ENCODE results near the gene NFASC. TPM values are rescaled to one million over a fixed set of nuclear protein-coding genes. Genes with fewer than 3 reads are reported as not detected.
A peak's percentile ranks its signal among the peaks of the same experiment; 100 is the strongest.

NFASC gene
- total and polyA plus RNA-seq, 8 donors = 1.1 to 54.2 (median 13.3) TPM

GRCh38 chr1:204868340-204868700 is 2.3 kb upstream of the NFASC start:
- H3K4me3 ChIP-seq = no peak overlapping the region
- H3K9me3 ChIP-seq = no peaks in the 10 kb centered on the region
- H3K27me3 ChIP-seq = no peaks in the 10 kb centered on the region
- no peaks in the 10 kb centered on the region for H3K36me3 ChIP-seq
- H3K4me1 ChIP-seq = peaks cover 0 to 7% (median 2%) of the 10 kb centered on the region in 4 donors
- no peak for DNase-seq
- H3K27ac ChIP-seq = peak overlapping the region in 1 of 5 donors; percentile 8
- intact Hi-C loops (cut with DNase I; ENCODE audit: low total_unique reads) = no loop called here
- TF ChIP-seq CTCF (IDR thresholded peaks at IDR 0.05) (no peak), POLR2AphosphoS5 (IDR thresholded peaks at IDR 0.05) (no peak), POLR2A (IDR thresholded peaks at IDR 0.05) (no peak), EP300 (IDR thresholded peaks at IDR 0.05) (no peak)
- WGBS, 5 donors = 65 to 77% (median 73%) methylated on average over 5 to 7 of the region's 7 CpGs

GRCh38 chr1:204869097-204869496 is 1.6 kb upstream of the NFASC start:
- TF ChIP-seq CTCF (IDR thresholded peaks at IDR 0.05) (no peak), POLR2A (IDR thresholded peaks at IDR 0.05) (no peak), POLR2AphosphoS5 (IDR thresholded peaks at IDR 0.05) (no peak), EP300 (IDR thresholded peaks at IDR 0.05) (no peak)
- no peak for DNase-seq
- Histone ChIP-seq H3K36me3 (no peaks in the 10 kb centered on the region), H3K27me3 (no peaks in the 10 kb centered on the region), H3K9me3 (no peaks in the 10 kb centered on the region), H3K4me1 (peaks cover 0 to 7% (median 2%) of the 10 kb centered on the region in 4 donors), H3K4me3 (no peak overlapping the region), H3K27ac (no peak overlapping the region)
- 48 to 71% (median 56%) methylated on average over 3 of the region's 3 CpGs for WGBS, 5 donors
- intact Hi-C loops (cut with DNase I; ENCODE audit: low total_unique reads) = no loop called here

- 74 to 88% (median 84%) methylated on average over 5 of the region's 5 CpGs for WGBS, 5 donors
- no peak for DNase-seq
- Histone ChIP-seq H3K27ac (peak overlapping the region in 2 of 5 donors; percentile 41 to 43), H3K4me3 (no peak overlapping the region), H3K36me3 (no peaks in the 10 kb centered on the region), H3K9me3 (no peaks in the 10 kb centered on the region), H3K27me3 (no peaks in the 10 kb centered on the region), H3K4me1 (peaks cover 0 to 5% (median under 1%) of the 10 kb centered on the region in 4 donors)
- no peak for TF ChIP-seq EP300 (IDR thresholded peaks at IDR 0.05)
- TF ChIP-seq CTCF (IDR thresholded peaks at IDR 0.05) = no peak
- intact Hi-C loops (cut with DNase I; ENCODE audit: low total_unique reads) = no loop called here
These were observed 859 bp downstream of the NFASC start for GRCh38 chr1:204871405-204872037.

- Histone ChIP-seq H3K36me3 (no peaks in the 10 kb centered on the region), H3K27ac (peak overlapping the region in 2 of 5 donors; percentile 12 to 41), H3K27me3 (no peaks in the 10 kb centered on the region), H3K4me1 (peaks cover 0 to 5% (median 0%) of the 10 kb centered on the region in 4 donors), H3K9me3 (no peaks in the 10 kb centered on the region), H3K4me3 (no peak overlapping the region)
- intact Hi-C loops (cut with DNase I; ENCODE audit: low total_unique reads) = no loop called here
- TF ChIP-seq POLR2A (IDR thresholded peaks at IDR 0.05) (no peak), EP300 (IDR thresholded peaks at IDR 0.05) (no peak), POLR2AphosphoS5 (IDR thresholded peaks at IDR 0.05) (no peak), CTCF (IDR thresholded peaks at IDR 0.05) (no peak)
- DNase-seq = no peak
- 79 to 83% (median 81%) methylated on average over 6 of the region's 6 CpGs for WGBS, 5 donors
These were observed 1.7 kb downstream of the NFASC start for GRCh38 chr1:204872262-204872881.
